ENCODE results near the gene ISM2.

DNA sequence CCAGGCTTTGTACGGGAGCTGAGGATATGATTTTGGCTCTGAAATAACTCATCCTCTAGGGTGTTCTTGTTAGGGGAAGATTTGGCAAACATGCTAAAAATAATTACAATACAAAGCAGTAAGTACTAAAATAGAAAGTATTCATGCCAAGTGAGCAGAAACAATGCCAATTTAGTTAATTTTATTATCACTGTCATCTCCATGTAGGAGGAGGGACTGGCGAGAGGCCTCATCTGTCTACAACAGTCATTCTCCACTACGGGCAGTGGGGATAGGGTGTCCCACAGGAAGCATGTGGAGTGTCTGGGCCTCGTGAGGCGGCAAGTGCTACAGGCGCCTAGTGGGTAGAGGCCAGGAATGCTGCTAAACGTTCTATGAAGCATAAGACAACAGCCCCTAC lies 3.3 kb downstream of the ISM2 start:
- no peak for TF ChIP-seq EZH2 (IDR thresholded peaks at IDR 0.05; ENCODE audit: borderline replicate concordance, control insufficient read depth, low read depth, low read length)
- TF ChIP-seq CTCF (IDR thresholded peaks at IDR 0.05 in 2 of 3, conservative IDR thresholded peaks at IDR 0.05 in 1 of 3; ENCODE audit: control insufficient read depth in 2 of 3, extremely low read depth in 1 of 3, insufficient read depth in 1 of 3, low read depth in 3 of 3, low read length in 3 of 3): no peak
- no peak for TF ChIP-seq ZNF274 (IDR thresholded peaks at IDR 0.05; ENCODE audit: insufficient read depth, insufficient read length)
- no peak for TF ChIP-seq SUPT20H (IDR thresholded peaks at IDR 0.05; ENCODE audit: borderline replicate concordance, control insufficient read depth, low read depth, low read length)
- TF ChIP-seq NFIC (IDR thresholded peaks at IDR 0.05; ENCODE audit: low read depth, low read length): no peak
- no peak for TF ChIP-seq RCOR1 (conservative IDR thresholded peaks at IDR 0.05; ENCODE audit: low read depth, low read length)
- no peak for TF ChIP-seq TAF1 (IDR thresholded peaks at IDR 0.05; ENCODE audit: borderline replicate concordance, low read depth, low read length)
- TF ChIP-seq PKNOX1 (IDR thresholded peaks at IDR 0.05): no peak
- TF ChIP-seq KDM1A (IDR thresholded peaks at IDR 0.05; ENCODE audit: borderline replicate concordance): no peak
- TF ChIP-seq CBX3 (IDR thresholded peaks at IDR 0.05; ENCODE audit: borderline replicate concordance, low read depth): no peak
